ENCODE data around the gene PPP2R2D. TPM values are rescaled to one million over a fixed set of nuclear protein-coding genes. Genes with fewer than 3 reads are reported as not detected.
"Not testable (repeated sequence)": the region's sequence is repeated elsewhere in the genome, so short reads cannot be mapped to it uniquely, and the experiment has no call there.

Gene PPP2R2D
- total and polyA plus RNA-seq, 7 donors: 18.4 to 44.0 (median 23.8) TPM

- WGBS, 2 donors: 79 to 81% methylated on average over 9 of the region's 9 CpGs
- H3K36me3 ChIP-seq: peaks cover 0 to 5% (median 0%) of the 10 kb centered on the region in 4 donors
- peak; percentile 62 for DNase-seq
- H3K4me1 ChIP-seq: peaks cover 0 to 48% (median 20%) of the 10 kb centered on the region in 4 donors
- H3K27ac ChIP-seq: no peak overlapping the region
- intact Hi-C loops (cut with DNase I): no loop called here
- TF ChIP-seq, protein P1, sequence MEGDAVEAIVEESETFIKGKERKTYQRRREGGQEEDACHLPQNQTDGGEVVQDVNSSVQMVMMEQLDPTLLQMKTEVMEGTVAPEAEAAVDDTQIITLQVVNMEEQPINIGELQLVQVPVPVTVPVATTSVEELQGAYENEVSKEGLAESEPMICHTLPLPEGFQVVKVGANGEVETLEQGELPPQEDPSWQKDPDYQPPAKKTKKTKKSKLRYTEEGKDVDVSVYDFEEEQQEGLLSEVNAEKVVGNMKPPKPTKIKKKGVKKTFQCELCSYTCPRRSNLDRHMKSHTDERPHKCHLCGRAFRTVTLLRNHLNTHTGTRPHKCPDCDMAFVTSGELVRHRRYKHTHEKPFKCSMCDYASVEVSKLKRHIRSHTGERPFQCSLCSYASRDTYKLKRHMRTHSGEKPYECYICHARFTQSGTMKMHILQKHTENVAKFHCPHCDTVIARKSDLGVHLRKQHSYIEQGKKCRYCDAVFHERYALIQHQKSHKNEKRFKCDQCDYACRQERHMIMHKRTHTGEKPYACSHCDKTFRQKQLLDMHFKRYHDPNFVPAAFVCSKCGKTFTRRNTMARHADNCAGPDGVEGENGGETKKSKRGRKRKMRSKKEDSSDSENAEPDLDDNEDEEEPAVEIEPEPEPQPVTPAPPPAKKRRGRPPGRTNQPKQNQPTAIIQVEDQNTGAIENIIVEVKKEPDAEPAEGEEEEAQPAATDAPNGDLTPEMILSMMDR (IDR thresholded peaks at IDR 0.05): no peak
- TF ChIP-seq EP300 (IDR thresholded peaks at IDR 0.05) (no peak), POLR2A (IDR thresholded peaks at IDR 0.05) (no peak), POLR2AphosphoS5 (IDR thresholded peaks at IDR 0.05) (no peak)
- no peaks in the 10 kb centered on the region for H3K9me3 ChIP-seq
- H3K27me3 ChIP-seq: no peaks in the 10 kb centered on the region
- no peak overlapping the region for H3K4me3 ChIP-seq
These were observed 10.6 kb downstream of the PPP2R2D start for GRCh38 chr10:131911451-131911850.

DNA sequence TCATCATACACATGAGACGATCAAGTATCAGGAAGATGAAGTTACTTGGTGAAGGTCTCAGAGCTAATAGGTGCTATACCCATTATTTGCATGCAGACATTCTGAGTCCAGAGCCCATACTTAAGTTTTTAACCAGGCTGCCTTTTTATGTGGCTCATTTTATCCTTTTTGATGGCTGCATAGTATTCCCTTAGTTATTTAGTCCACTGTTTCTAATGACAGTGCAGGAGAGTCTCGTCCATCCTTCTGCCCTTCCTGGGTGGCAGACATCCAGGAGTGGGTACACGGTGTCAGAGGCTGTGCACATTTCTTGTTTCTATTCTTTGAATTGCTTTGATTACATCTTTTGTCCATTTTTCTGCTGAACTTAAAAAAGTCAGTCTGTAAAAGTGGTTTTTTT lies 11.8 kb downstream of the PPP2R2D start:
- WGBS, 2 donors: 95 to 98% methylated on average over 3 of the region's 3 CpGs
- Histone ChIP-seq H3K27ac (no peak overlapping the region), H3K4me1 (peaks cover 0 to 41% (median 16%) of the 10 kb centered on the region in 4 donors), H3K36me3 (peaks cover 0 to 5% (median 0%) of the 10 kb centered on the region in 4 donors), H3K9me3 (no peaks in the 10 kb centered on the region), H3K27me3 (no peaks in the 10 kb centered on the region), H3K4me3 (no peak overlapping the region)
- intact Hi-C loops (cut with DNase I): no loop called here
- DNase-seq: peak; percentile 21
- no peak for TF ChIP-seq POLR2AphosphoS5 (IDR thresholded peaks at IDR 0.05)
- TF ChIP-seq, protein P1 (IDR thresholded peaks at IDR 0.05): no peak
- no peak for TF ChIP-seq EP300 (IDR thresholded peaks at IDR 0.05)
- TF ChIP-seq POLR2A (IDR thresholded peaks at IDR 0.05): no peak

DNA sequence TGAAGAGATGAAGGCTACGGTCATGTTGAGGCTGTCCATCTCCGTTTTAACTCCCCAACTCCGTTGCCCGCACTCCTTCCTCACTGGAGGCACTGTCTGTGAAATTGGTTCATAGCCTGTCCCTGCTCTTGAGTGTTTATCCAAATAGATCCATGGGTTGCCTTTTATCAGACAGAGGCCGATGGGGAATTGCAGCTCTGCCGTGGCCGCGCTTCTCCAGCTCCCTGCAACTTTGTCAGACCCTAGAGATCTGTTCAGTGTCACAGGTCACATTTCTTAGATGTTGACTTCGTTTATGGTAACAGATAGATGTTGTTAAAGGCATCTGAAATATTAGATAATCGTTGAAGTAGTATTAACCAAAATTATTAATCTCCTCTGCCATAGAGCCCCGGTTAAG lies 14.7 kb downstream of the PPP2R2D start:
- Histone ChIP-seq H3K27ac (no peak overlapping the region), H3K4me3 (no peak overlapping the region), H3K4me1 (peaks cover 0 to 13% (median 3%) of the 10 kb centered on the region in 4 donors), H3K9me3 (no peaks in the 10 kb centered on the region), H3K36me3 (peaks cover 0 to 5% (median 0%) of the 10 kb centered on the region in 4 donors), H3K27me3 (no peaks in the 10 kb centered on the region)
- 93 to 94% methylated on average over 11 of the region's 11 CpGs for WGBS, 2 donors
- intact Hi-C loops (cut with DNase I): no loop called here
- TF ChIP-seq, protein P1 (IDR thresholded peaks at IDR 0.05): no peak
- TF ChIP-seq POLR2A (IDR thresholded peaks at IDR 0.05) (no peak), EP300 (IDR thresholded peaks at IDR 0.05) (no peak), POLR2AphosphoS5 (IDR thresholded peaks at IDR 0.05) (no peak)
- peak; percentile 14 for DNase-seq

GRCh38 chr10:131915990-131916766 lies 15.4 kb downstream of the PPP2R2D start:
- H3K4me3 ChIP-seq: no peak overlapping the region
- DNase-seq: peak; percentile 57
- no peaks in the 10 kb centered on the region for H3K27me3 ChIP-seq
- TF ChIP-seq POLR2A (IDR thresholded peaks at IDR 0.05): no peak
- TF ChIP-seq EP300 (IDR thresholded peaks at IDR 0.05): no peak
- TF ChIP-seq, protein P1 (IDR thresholded peaks at IDR 0.05): no peak
- TF ChIP-seq POLR2AphosphoS5 (IDR thresholded peaks at IDR 0.05): no peak
- intact Hi-C loops (cut with DNase I): no loop called here
- WGBS, 2 donors: 94 to 97% methylated on average over 19 of the region's 19 CpGs
- H3K27ac ChIP-seq: no peak overlapping the region
- peaks cover 0 to 6% (median 2%) of the 10 kb centered on the region in 4 donors for H3K4me1 ChIP-seq
- H3K9me3 ChIP-seq: no peaks in the 10 kb centered on the region
- H3K36me3 ChIP-seq: peaks cover 0 to 5% (median 0%) of the 10 kb centered on the region in 4 donors

DNA sequence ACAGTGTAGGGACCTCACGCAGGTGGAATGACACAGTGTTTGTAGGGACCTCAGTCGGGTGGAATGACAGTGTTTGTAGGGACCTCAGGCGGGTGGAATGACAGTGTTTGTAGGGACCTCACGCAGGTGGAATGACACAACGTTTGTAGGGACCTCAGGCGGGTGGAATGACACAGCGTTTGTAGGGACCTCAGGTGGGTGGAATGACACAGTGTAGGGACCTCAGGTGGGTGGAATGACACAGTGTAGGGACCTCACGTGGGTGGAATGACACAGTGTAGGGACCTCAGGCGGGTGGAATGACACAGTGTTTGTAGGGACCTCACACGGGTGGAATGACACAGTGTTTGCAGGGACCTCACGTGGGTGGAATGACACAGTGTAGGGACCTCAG lies 16.0 kb downstream of the PPP2R2D start:
- intact Hi-C loops (cut with DNase I); H3K36me3 ChIP-seq; H3K9me3 ChIP-seq; H3K27ac ChIP-seq; H3K27me3 ChIP-seq; H3K4me3 ChIP-seq; H3K4me1 ChIP-seq: not testable (repeated sequence)
- 85 to 93% methylated on average over 10 of the region's 11 CpGs for WGBS, 2 donors
- peak; percentile 13 for DNase-seq

- WGBS, 2 donors: 95% methylated on average over 10 of the region's 11 CpGs
- H3K27ac ChIP-seq; H3K9me3 ChIP-seq; H3K4me1 ChIP-seq; H3K36me3 ChIP-seq; H3K27me3 ChIP-seq; intact Hi-C loops (cut with DNase I); DNase-seq; H3K4me3 ChIP-seq: not testable (repeated sequence)
These were observed 16.7 kb downstream of the PPP2R2D start for GRCh38 chr10:131917496-131917895.

DNA sequence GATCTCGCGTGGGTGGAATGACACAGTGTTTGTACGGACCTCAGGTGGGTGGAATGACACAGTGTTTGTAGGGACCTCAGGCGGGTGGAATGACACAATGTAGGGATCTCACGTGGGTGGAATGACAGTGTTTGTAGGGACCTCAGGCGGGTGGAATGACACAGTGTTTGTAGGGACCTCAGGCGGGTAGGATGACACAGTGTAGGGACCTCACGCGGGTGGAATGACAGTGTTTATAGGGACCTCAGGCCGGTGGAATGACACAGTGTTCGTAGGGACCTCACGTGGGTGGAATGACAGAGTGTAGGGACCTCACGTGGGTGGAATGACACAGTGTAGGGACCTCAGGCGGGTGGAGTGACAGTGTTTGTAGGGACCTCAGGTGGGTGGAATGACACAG lies 18.7 kb downstream of the PPP2R2D start:
- H3K27ac ChIP-seq; H3K27me3 ChIP-seq; H3K4me1 ChIP-seq; intact Hi-C loops (cut with DNase I); H3K9me3 ChIP-seq; H3K36me3 ChIP-seq; DNase-seq; H3K4me3 ChIP-seq: not testable (repeated sequence)
- 94 to 95% methylated on average over 14 of the region's 14 CpGs for WGBS, 2 donors
